ENCODE results near the gene LRRC8E.

Gene LRRC8E

DNA sequence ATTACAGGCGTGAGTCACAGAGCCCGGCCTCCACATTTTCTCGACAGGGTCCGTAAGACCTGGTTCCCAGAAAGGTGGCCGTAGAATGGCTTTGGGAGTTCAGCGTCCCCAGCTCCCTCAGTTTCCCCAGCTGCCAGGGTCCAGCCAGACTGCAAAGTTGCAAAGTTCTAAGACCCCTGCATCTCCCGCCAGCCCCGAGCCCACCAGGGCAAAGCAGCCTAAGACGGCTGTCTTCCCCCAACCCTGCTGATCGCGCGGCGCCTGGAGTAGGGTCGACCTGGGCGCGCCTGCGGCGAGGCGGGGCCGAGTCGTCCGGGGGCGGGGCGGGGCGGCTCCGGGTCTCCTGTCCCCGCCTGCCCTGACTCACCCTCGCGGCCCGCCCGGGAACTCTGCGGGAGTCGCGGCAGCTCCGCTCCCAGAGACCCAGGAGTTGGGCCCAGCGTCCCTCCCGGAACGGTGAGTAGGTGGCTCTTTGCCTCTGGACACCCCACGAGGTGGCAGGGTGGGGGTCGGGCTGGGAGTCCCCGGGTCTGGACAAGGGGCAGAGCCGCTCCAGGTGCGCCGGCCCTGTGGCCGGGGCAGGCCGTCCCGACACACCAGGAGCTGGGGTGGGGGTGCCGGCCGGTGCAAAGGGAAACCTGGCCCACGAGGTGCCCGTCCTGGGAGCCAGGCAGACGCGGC is at the start of gene LRRC8E:
LRRC8E (plus strand) TSS at position 366 of the 681 bp plus-strand sequence. CDS start 7,094 bp downstream, outside the sequence.
- no peak for DNase-seq (ENCODE audit: low spot score)

- DNase-seq (ENCODE audit: low spot score), result no peak
Measured at GRCh38 chr19:7839476-7839875, 48.8 kb upstream of the LRRC8E start.

DNA sequence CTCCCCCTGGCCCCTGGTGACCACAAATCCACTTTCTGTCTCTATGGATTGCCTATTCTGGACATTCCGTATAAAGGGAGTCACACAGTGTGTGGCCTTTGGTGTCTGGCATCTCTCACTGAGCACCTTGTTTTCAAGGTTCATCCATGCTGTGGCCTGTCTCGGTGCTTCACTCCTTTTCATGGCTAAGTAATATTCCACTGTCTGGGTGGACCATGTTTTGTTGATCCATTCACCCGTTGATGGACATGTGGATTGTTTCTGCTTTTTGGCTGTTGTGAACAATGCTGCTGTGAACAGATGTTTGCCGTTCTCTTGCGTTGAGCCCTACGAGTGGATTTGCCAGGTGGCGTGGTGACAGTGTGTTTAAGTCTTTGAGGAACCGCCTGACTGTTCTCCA is 47.7 kb upstream of the LRRC8E start:
- no peak for DNase-seq (ENCODE audit: low spot score)

DNA sequence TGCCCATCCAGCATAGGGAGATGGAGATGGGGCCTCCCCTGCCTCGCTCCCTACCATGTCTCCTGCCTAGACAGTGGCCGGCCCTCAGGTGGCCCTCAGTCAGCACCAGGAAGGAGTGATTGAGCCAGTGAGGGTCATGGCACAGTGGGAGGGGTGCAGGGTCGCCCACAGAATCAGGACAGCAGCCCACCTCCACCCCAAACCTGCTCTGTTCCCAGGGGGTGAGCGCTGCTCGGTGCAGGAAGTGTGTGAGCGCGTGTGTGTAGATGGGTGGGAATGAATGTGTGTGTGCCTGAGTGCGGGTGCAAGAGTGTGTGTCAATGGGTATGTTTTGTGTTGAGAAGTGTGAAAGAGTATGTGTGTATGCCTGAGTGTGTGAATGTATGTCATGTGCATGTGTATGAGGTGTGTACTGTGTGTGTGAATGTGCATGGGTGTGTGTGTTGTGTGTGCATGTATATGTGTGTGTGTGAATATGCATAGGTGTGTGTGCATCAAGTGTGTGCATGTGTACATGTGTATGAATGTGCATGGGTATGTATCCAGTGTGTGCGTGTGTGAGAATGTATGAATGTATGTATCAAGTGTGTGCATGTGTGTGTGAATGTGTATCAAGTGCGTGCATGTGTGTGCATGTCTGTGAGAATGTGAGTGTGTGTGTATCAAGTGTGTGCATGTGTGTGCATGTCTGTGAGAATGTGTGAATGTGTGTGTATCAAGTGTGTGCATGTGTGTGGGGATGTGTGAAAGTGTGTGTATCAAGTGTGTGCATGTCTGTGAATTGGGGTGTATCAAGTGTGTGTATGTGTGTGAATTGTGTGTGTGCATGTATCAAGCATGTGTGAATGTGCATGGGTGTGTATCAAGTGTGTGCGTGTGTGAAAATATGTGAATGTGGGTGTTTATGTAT is 46.3 kb upstream of the LRRC8E start:
- no peak for DNase-seq (ENCODE audit: low spot score)

GRCh38 chr19:7842661-7843294 is 45.5 kb upstream of the LRRC8E start:
- no peak for DNase-seq (ENCODE audit: low spot score)

DNA sequence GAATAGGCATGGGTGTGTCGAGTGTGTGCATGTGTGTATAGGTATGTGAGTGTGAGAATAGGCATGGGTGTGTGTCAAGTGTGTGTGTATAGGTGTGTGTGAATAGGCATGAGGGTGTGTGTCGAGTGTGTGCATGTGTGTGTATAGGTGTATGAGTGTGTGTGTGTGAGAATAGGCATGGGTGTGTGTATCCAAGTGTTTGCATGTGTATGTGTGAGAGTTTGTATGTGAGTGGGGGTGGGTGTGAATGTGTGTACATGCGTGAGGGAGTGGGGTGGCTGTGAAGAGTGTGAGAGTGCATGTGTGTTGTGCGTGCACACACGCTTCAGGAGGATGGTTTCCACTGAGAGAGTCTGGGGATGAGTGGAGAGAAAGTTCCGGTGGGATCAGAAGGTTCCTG is 44.8 kb upstream of the LRRC8E start:
- DNase-seq (ENCODE audit: low spot score), result no peak

- no peak for DNase-seq (ENCODE audit: low spot score)
Measured at GRCh38 chr19:7844405-7844804, 43.9 kb upstream of the LRRC8E start.

GRCh38 chr19:7844951-7845350 is 43.4 kb upstream of the LRRC8E start:
- no peak for DNase-seq (ENCODE audit: low spot score)

DNA sequence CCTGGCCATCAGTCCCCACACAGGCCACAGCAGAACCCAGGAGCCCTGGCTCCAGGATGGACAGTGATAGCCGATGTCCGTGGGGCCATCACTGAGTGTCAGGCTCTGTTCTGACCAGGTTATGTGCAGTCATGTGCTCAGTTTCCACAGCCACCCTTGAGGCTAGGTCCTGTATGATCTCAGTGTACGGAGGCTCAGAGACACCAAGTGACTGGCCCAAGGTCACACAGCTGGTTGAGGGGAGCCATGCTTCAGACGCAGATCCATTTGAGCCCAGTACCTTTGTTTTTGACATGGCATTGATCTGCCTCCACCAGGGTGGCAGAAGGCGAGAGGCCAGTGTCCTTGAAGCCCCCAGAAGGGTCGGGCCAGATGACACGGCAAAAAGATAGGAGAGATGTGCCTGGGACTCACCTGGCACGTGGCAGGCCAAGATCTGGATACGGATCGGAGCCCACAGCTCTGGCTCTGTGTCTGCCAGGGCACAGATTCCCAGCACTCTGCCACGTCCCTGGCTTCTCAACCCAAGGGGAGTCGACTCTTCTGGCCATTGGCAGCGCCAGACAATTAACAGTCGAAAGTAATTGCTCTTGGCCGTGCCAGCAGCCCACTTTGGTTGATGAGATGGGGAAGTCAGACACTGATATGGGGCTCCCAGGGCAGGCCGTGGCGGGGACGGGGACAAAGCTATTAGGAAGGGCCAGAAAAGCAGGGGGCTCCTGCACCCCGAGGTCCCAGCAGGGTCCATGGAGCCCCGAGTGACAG is 42.7 kb upstream of the LRRC8E start:
- no peak for DNase-seq (ENCODE audit: low spot score)

- no peak for DNase-seq (ENCODE audit: low spot score)
Measured at GRCh38 chr19:7846155-7846646, 42.1 kb upstream of the LRRC8E start.

DNA sequence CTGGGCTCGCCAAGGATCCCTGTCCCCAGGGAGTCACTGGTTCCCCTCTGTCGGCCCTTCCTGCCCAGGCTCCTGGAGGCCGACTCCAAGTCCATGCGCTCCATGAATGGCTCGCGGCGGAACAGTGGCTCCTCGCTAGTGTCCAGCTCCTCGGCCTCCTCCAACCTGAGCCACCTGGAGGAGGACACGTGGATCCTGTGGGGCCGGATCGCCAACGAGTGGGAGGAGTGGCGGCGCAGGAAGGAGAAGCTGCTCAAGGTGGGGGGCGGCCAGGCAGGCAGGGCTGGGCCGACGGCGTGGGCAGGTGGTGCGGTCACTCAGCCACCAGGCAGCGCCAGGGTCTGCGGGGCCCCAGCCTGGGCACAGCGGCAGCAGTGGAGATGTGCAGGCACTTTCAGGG is 40.6 kb upstream of the LRRC8E start:
- DNase-seq (ENCODE audit: low spot score), result no peak

- no peak for DNase-seq (ENCODE audit: low spot score)
Measured at GRCh38 chr19:7848779-7849457, 39.4 kb upstream of the LRRC8E start.

DNA sequence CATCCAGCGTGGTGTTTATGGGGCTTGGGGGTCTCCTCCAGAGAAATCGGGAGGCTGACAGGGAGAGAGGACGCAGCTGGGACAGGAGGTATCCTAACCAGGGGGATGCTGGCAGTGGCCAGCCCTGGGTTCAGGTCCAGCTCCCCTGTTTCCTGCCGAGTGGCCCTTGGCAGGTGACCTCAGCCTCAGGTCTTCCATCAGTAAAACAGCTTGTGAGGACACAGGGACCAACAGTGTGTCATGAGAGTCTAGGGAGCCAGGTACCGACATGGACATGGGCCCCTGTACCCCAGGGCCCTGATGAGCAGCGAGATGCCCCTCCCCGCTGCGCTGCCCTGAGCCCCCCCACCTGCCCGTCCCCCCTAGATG is 38.7 kb upstream of the LRRC8E start:
- DNase-seq (ENCODE audit: low spot score), result no peak

DNA sequence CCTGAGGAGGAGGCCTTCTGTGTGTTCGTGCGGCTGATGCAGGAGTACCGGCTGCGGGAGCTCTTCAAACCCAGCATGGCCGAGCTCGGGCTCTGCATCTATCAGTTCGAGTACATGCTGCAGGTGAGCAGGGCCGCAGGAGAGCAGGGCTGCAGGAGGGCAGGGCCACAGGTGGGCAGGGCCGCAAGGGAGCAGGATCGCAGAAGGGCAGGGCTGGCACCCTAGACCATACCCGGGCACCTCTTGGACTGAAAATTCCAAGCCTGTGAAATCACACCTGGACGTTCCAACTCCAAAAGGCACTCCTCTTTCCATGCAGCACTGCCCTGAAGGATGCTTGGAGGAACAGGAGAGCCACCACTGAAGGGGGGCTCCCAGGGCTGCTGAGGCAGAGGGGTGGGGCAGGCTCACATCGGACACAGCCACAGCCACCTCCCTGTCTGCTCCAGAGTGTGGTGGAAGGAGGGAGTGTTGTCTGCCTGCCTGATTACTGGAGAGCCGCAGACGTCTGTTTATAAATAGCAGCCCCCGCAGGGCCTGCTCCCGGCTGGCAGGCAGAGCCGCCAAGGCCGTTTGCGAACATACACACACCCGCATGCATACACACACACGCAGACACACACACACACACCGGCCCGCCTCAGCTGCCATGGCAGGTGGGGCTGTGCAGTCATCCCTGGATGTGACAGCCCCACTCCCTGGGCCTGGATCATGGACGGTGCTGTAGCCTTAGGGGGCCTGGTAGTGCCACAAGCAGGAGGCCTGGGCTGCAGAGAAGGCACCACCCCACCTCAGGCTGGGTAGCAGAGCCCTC is 38.1 kb upstream of the LRRC8E start:
- DNase-seq (ENCODE audit: low spot score), result no peak

GRCh38 chr19:7850945-7851622 is 37.2 kb upstream of the LRRC8E start:
- DNase-seq (ENCODE audit: low spot score), result no peak

DNA sequence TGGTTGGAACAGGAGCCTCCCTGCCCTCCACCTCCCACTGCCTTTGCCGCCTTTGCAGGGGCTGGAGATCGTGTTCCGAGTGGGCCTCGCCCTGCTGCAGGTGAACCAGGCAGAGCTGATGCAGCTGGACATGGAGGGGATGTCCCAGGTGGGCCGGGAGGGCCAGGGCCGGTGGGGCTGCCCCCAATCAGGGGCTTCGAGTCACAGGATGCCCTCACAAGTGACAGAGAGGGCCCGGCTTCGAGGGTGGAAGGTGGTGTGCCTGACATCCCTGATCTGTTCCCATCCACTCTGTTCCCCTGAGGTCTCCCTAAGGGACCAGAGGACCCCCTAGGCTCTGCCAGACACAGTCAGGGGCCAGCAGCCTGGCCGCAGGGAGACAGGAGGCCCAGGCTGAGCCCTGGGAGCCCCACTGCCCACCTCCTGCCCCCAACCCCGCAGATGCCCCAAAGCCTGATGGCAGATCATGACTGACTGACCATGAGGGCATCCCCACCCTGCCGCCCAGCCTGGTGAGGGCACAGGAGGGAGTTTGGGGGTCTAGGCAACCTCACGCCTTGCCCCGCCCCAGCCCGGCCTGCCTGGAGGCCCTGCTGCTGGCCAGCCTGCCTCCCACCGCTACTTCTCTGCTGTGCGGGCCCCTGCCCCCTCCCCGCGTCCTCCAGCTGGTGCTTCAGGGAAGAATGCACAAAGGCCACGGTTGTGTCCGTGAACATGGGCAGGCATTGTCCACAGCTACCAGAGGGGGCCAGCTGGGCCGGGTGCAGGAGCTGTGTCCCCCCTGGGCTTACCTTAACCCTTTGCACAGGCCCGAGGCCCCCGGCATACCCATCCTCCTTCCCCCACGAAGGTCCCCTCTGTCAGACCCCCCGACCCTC is 36.4 kb upstream of the LRRC8E start:
- no peak for DNase-seq (ENCODE audit: low spot score)

GRCh38 chr19:7852851-7853769 is 35.2 kb upstream of the LRRC8E start:
- no peak for DNase-seq (ENCODE audit: low spot score)

DNA sequence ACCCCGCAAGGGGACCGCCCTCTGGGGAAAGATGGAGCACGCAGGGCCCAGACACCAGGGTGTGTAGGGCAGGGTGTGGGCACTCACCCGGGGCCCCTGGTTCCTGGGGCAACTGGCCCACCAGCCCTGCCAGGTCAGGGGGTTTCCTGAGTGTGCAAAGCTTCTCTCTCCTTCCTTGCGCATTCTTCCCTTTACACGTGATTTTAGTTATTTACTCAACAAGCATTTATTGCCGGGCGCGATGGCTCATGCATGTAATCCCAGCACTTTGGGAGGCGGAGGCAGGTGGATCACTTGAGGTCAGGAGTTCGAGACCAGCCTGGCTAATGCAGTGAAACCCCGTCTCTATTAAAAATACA is 34.6 kb upstream of the LRRC8E start:
- no peak for DNase-seq (ENCODE audit: low spot score)
